SU-DHL-6 (cell line): ENCODE results near the gene CPN1.

Experiments used
- H2AFZ ChIP-seq: fragments of 200-600 bp; sonication (generic); 2 replicates; pipeline ENCODE4 v1.6.1; 2014; ENCODE audit warnings: low read depth, mild to moderate bottlenecking, moderate library complexity, mixed read lengths, antibody characterized with exemption, low read length; ENCODE audit not compliant: severe bottlenecking
- H3F3A ChIP-seq: fragments of 200-600 bp; shearing (Covaris generic); 2 replicates; pipeline ENCODE4 v1.6.0; 2016; ENCODE audit warnings: antibody characterized with exemption, mild to moderate bottlenecking; ENCODE audit not compliant: insufficient read depth
- H3K27ac ChIP-seq: fragments of 200-600 bp; sonication (generic); 2 replicates; pipeline ENCODE4 v1.5.1; 2016; ENCODE audit warnings: low read depth, mild to moderate bottlenecking, low read length, moderate library complexity, mixed read lengths
- H3K27me3 ChIP-seq: fragments of 200-600 bp; sonication (generic), shearing (Covaris generic); 2 replicates; pipeline ENCODE4 v1.6.0; 2014; ENCODE audit warnings: mild to moderate bottlenecking, low read length
- H3K36me3 ChIP-seq: fragments of 200-600 bp; sonication (generic); 2 replicates; pipeline ENCODE4 v1.6.1; 2014; ENCODE audit warnings: mild to moderate bottlenecking, low read length, mixed read lengths
- H3K4me2 ChIP-seq: fragments of 300-600, 200-600 bp; shearing (Covaris generic), sonication (generic); 2 replicates; pipeline ENCODE4 v1.6.0; 2014; ENCODE audit warnings: low read length, low read depth, mild to moderate bottlenecking; ENCODE audit not compliant: poor library complexity, severe bottlenecking
- H3K4me3 ChIP-seq: fragments of 200-600 bp; sonication (generic); 2 replicates; pipeline ENCODE4 v1.5.1; 2014; ENCODE audit warnings: antibody characterized with exemption, low read length, mild to moderate bottlenecking, mixed read lengths; ENCODE audit not compliant: insufficient read depth, poor library complexity, severe bottlenecking
- H3K79me2 ChIP-seq: fragments of 200-600 bp; sonication (generic); 2 replicates; pipeline ENCODE4 v1.6.1; 2014; ENCODE audit warnings: mild to moderate bottlenecking, low read length, moderate library complexity; ENCODE audit not compliant: insufficient read depth
- H3K9ac ChIP-seq: fragments of 200-600 bp; sonication (generic); 2 replicates; pipeline ENCODE4 v1.7.0; 2014; ENCODE audit warnings: mild to moderate bottlenecking, low read length
- H3K9me2 ChIP-seq: fragments of 200-600 bp; sonication (generic); replicated peaks from 2 replicates; pipeline ENCODE4 v1.6.1; 2014; ENCODE audit warnings: low read length; ENCODE audit not compliant: insufficient read depth
- H3K9me3 ChIP-seq: fragments of 200-600 bp; sonication (generic); 2 replicates; pipeline ENCODE4 v1.6.1; 2014; ENCODE audit warnings: low read length, mixed read lengths; ENCODE audit not compliant: insufficient read depth
- H4K20me1 ChIP-seq: fragments of 200-600 bp; sonication (generic); 2 replicates; pipeline ENCODE4 v1.6.1; 2014; ENCODE audit warnings: low read depth, mild to moderate bottlenecking, antibody characterized with exemption, low read length, moderate library complexity, mixed read lengths
- EZH2phosphoT487 ChIP-seq: fragments of 200-600 bp; sonication (generic), shearing (Covaris generic); conservative IDR thresholded peaks from 2 replicates; pipeline ENCODE4 v1.6.1; 2018; ENCODE audit warnings: mild to moderate bottlenecking, antibody characterized with exemption, low read length, moderate library complexity, mixed read lengths
- TF ChIP-seq, protein P1 (sequence below): fragments of 200-600 bp; sonication (generic); IDR thresholded peaks from one replicate; pipeline ENCODE4 v1.5.1; 2017; ENCODE audit warnings: antibody characterized with exemption, mild to moderate bottlenecking, low read length, moderate library complexity; ENCODE audit not compliant: insufficient read depth, poor library complexity, severe bottlenecking

CPN1 gene

DNA sequence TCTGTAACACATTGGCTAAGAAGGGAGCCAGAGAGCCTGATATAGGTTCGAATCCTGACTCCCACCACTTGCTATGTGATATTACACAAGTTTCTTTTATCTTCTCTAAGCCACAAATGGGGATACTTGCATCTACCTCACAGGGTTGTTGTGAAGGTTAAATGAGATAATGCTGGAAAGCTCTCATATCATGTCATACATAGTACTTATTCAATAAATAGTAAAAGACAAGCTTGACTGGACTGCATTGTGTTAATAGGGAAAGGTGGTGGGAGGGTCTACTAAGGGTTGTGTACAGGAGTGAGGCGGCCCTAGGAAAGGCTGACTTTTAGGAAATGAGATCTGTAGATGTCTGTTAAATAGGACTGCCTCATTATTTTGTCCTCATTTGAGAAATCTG, 36.1 kb downstream of the CPN1 start:
- Histone ChIP-seq H4K20me1 (no peaks in the 10 kb centered on the region), H3K27ac (no peak overlapping the region), H3K9me3 (no peaks in the 10 kb centered on the region), H3K79me2 (no peaks in the 10 kb centered on the region), H3K4me3 (no peak overlapping the region), H3F3A (no peaks in the 10 kb centered on the region), H3K9me2 (no peaks in the 10 kb centered on the region), H3K9ac (no peak overlapping the region), H3K36me3 (no peaks in the 10 kb centered on the region), H2AFZ (no peak overlapping the region), H3K27me3 (no peaks in the 10 kb centered on the region), H3K4me2 (no peak overlapping the region)
- TF ChIP-seq EZH2phosphoT487: no peak
- TF ChIP-seq, protein P1, sequence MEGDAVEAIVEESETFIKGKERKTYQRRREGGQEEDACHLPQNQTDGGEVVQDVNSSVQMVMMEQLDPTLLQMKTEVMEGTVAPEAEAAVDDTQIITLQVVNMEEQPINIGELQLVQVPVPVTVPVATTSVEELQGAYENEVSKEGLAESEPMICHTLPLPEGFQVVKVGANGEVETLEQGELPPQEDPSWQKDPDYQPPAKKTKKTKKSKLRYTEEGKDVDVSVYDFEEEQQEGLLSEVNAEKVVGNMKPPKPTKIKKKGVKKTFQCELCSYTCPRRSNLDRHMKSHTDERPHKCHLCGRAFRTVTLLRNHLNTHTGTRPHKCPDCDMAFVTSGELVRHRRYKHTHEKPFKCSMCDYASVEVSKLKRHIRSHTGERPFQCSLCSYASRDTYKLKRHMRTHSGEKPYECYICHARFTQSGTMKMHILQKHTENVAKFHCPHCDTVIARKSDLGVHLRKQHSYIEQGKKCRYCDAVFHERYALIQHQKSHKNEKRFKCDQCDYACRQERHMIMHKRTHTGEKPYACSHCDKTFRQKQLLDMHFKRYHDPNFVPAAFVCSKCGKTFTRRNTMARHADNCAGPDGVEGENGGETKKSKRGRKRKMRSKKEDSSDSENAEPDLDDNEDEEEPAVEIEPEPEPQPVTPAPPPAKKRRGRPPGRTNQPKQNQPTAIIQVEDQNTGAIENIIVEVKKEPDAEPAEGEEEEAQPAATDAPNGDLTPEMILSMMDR: no peak

DNA sequence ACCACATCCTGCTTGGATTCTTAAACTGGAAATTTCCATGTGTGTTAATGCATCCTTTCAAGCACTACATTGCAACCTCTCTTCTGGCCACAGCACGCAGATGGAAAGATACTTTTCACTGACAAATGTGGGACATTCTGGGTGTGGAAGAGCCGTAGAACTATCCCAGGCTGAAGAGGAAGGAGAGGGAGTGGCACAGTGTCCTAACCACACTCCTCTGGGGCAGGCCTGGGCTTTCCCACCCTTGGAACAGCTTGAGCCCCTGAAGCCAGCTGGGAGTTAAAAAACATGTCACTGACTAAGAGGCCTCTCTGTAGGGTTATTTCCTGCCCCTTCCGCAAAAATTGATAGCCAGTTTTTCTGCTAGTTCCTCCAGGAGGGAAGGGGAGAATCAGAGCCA, 37.9 kb downstream of the CPN1 start:
- H3K79me2 ChIP-seq: no peaks in the 10 kb centered on the region
- no peak overlapping the region for H2AFZ ChIP-seq
- TF ChIP-seq, protein P1: no peak
- TF ChIP-seq EZH2phosphoT487: no peak
- H3K36me3 ChIP-seq: no peaks in the 10 kb centered on the region
- H3K27ac ChIP-seq: no peak overlapping the region
- H3F3A ChIP-seq: no peaks in the 10 kb centered on the region
- H3K4me3 ChIP-seq: no peak overlapping the region
- H4K20me1 ChIP-seq: no peaks in the 10 kb centered on the region
- no peak overlapping the region for H3K4me2 ChIP-seq
- no peaks in the 10 kb centered on the region for H3K27me3 ChIP-seq
- H3K9ac ChIP-seq: no peak overlapping the region
- H3K9me3 ChIP-seq: no peaks in the 10 kb centered on the region
- no peaks in the 10 kb centered on the region for H3K9me2 ChIP-seq

DNA sequence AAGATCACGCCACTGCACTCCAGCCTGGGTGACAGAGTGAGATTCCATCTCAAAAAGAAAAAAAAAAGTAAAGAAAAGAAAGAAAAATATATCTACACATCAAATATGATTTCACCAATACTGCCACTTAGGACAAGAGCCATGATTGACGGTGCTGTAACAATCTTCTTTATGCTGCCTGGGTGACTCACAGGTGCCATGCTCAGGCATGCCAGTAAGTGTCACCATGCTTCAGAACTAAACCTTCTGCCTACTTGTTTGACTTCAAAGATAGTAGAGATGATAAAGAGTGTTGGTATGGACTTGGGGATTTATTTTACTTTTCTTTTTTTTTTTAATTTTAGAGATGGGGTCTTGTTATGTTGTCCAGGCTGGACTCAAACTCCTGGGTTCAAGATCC, 38.3 kb downstream of the CPN1 start:
- TF ChIP-seq, protein P1: no peak
- no peak for TF ChIP-seq EZH2phosphoT487
- no peaks in the 10 kb centered on the region for H3K79me2 ChIP-seq
- no peak overlapping the region for H3K4me3 ChIP-seq
- H3K36me3 ChIP-seq: no peaks in the 10 kb centered on the region
- no peaks in the 10 kb centered on the region for H3K9me3 ChIP-seq
- no peak overlapping the region for H2AFZ ChIP-seq
- H4K20me1 ChIP-seq: no peaks in the 10 kb centered on the region
- H3K27ac ChIP-seq: no peak overlapping the region
- no peaks in the 10 kb centered on the region for H3F3A ChIP-seq
- H3K9ac ChIP-seq: no peak overlapping the region
- no peaks in the 10 kb centered on the region for H3K9me2 ChIP-seq
- H3K4me2 ChIP-seq: no peak overlapping the region
- no peaks in the 10 kb centered on the region for H3K27me3 ChIP-seq
